ENCODE measurements around the gene MIER1. TPM values are rescaled to one million over a fixed set of nuclear protein-coding genes. Genes with fewer than 3 reads are reported as not detected.

Gene MIER1
- total RNA-seq, 1 experiment from 2014 or later: 28.7 TPM

- TF ChIP-seq ELF1 (IDR thresholded peaks at IDR 0.05; ENCODE audit: borderline replicate concordance, low read depth) (no peak), EGR1 (IDR thresholded peaks at IDR 0.05; ENCODE audit: low read depth) (no peak), EZH2 (IDR thresholded peaks at IDR 0.05) (no peak), ATF3 (IDR thresholded peaks at IDR 0.05) (no peak)
These were observed 71.4 kb downstream of the MIER1 start (continued) for GRCh38 chr1:66996018-66996682.

GRCh38 chr1:66998972-66999371 lies 74.2 kb downstream of the MIER1 start:
- ChIA-PET CTCF (interaction anchor here (1.1 kb wide), 2 partner anchors 150 to 214 kb away, joined by 4 to 5 read pairs; no protein-coding TSS in a partner anchor), POLR2A (no interaction called here), RAD21 (ENCODE audit: low non-redundant PET in 1 of 2, low total read pairs in 2 of 2, uncharacterized antibody in 2 of 2, unreplicated experiment in 2 of 2) (no interaction called here)
- Histone ChIP-seq H3K79me2 (ENCODE audit: insufficient read depth, low read length) (no peaks in the 10 kb centered on the region), H3K36me3 (ENCODE audit: control insufficient read depth in 1 of 2, insufficient read depth in 2 of 2, low read length in 2 of 2) (no peaks in the 10 kb centered on the region), H2AFZ (ENCODE audit: low read depth, low read length, poor library complexity, severe bottlenecking) (no peak overlapping the region), H3K4me1 (ENCODE audit: control insufficient read depth in 1 of 2, insufficient read depth in 2 of 2, low read length in 2 of 2) (no peaks in the 10 kb centered on the region), H3K27ac (ENCODE audit: low read depth, low read length) (no peak overlapping the region), H3K27me3 (ENCODE audit: insufficient read depth, low read length) (no peaks in the 10 kb centered on the region), H3K9me3 (ENCODE audit: control insufficient read depth in 1 of 2, insufficient read depth in 1 of 2, low read depth in 1 of 2, low read length in 2 of 2) (no peaks in the 10 kb centered on the region), H3K9me2 (ENCODE audit: insufficient read depth) (no peaks in the 10 kb centered on the region), H3K9ac (ENCODE audit: low read length) (no peak overlapping the region), H3K4me2 (ENCODE audit: low read length) (no peak overlapping the region), H3K4me3 (replicated peaks in 1 of 2; ENCODE audit: low read depth in 1 of 2, low read length in 2 of 2) (no peak overlapping the region), H4K20me1 (ENCODE audit: insufficient read depth) (no peaks in the 10 kb centered on the region)
- ATAC-seq: no peak
- BruUV-seq (replicated peaks): no TSS peak
- no peak for DNase-seq (ENCODE audit: low read depth, low spot score)
- intact Hi-C loops (cut with micrococcal nuclease): loop anchor here (10.0 kb wide), 1 partner anchor 506 kb away; no protein-coding TSS in a partner anchor
- TF ChIP-seq ZFX (IDR thresholded peaks at IDR 0.05) (no peak), MAX (IDR thresholded peaks at IDR 0.05) (no peak), RAD21 (IDR thresholded peaks at IDR 0.05; ENCODE audit: low read depth) (no peak), CBX3 (IDR thresholded peaks at IDR 0.05; ENCODE audit: low read depth) (no peak), YY1 (IDR thresholded peaks at IDR 0.05; ENCODE audit: extremely low read depth, insufficient replicate concordance, low read depth, low read length) (no peak), POLR2A (IDR thresholded peaks at IDR 0.05; ENCODE audit: borderline replicate concordance, extremely low read depth, insufficient read depth, insufficient read length) (no peak), EZH2 (IDR thresholded peaks at IDR 0.05) (no peak), ATF3 (IDR thresholded peaks at IDR 0.05) (no peak), TCF7L2 (IDR thresholded peaks at IDR 0.05; ENCODE audit: borderline replicate concordance, extremely low read depth, insufficient read depth, insufficient read length) (no peak), SRF (IDR thresholded peaks at IDR 0.05; ENCODE audit: low read depth) (no peak), EGR1 (IDR thresholded peaks at IDR 0.05; ENCODE audit: low read depth) (no peak), POLR2AphosphoS5 (IDR thresholded peaks at IDR 0.05; ENCODE audit: low read depth, low read length) (no peak), ELF1 (IDR thresholded peaks at IDR 0.05; ENCODE audit: borderline replicate concordance, low read depth) (no peak), CEBPB (IDR thresholded peaks at IDR 0.05; ENCODE audit: low read depth) (no peak), EZH2phosphoT487 (IDR thresholded peaks at IDR 0.05; ENCODE audit: borderline replicate concordance) (no peak), ZNF274 (IDR thresholded peaks at IDR 0.05; ENCODE audit: low read depth, low read length) (no peak), REST (IDR thresholded peaks at IDR 0.05; ENCODE audit: low read depth) (no peak)
